ENCODE data around the gene AP1M1.

DNA sequence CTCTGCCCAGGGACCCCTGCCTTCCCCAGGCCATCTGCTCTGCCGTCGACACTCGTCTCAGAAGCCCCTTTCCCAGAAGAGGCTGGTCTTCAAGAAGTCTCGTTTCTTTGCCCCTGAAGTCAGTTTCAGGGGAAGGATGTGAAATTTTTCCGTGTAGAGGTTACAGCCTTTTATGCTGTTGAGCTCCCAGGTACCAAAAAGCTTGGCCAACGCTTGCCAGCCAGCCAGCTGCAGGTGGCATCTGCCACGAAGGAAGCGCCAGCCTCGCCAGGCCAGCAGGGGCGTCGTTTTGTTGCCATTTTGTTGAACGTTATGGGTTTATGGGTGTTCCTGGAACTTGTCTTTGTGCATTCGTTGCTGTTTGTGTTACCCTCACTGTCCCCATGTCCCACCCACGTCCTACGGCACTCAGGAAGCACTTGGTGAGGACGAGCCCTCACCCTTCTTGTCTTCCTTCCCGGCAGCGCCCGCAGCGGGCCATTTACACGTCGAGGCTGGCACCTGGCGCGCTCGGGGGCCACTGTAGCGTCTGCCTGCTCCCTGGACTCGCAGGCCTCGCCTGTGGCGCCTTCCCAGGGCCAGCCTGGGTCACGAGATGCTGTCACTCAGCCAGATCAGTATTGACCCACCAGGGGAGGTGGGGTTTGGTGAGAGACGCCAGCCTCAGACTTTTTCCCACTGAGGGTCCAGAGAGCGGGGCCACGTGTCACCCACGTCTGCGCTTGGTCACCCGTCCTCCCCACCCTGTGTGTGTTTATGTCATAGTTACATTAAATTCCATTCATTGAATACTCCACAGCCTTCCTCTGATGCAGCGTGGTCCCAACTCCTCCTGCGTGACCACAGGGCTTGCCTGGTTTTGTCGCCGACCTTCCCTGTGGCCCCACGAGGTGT, 37.1 kb downstream of the AP1M1 start:
- TF ChIP-seq CTBP1 (IDR thresholded peaks at IDR 0.05; ENCODE audit: borderline replicate concordance), result no peak
- no peak for TF ChIP-seq SP1 (IDR thresholded peaks at IDR 0.05)
- TF ChIP-seq TARDBP (IDR thresholded peaks at IDR 0.05), result no peak
- TF ChIP-seq NFRKB (IDR thresholded peaks at IDR 0.05), result no peak
- no peak for TF ChIP-seq ZNF384 (IDR thresholded peaks at IDR 0.05)
- TF ChIP-seq BHLHE40 (IDR thresholded peaks at IDR 0.05; ENCODE audit: borderline replicate concordance), result no peak
- no peak for TF ChIP-seq FOXM1 (IDR thresholded peaks at IDR 0.05; ENCODE audit: borderline replicate concordance)
